Right atrium auricular region (tissue), 2 donors: Measurements from ENCODE around the gene JUNB. TPM values are rescaled to one million over a fixed set of nuclear protein-coding genes. Genes with fewer than 3 reads are reported as not detected.
A peak's percentile ranks its signal among the peaks of the same experiment; 100 is the strongest.

Source experiments
- DNase-seq: peaks from one replicate; pipeline ENCODE4 v3.0.0-alpha.2; 2019; ENCODE audit warnings: low spot score
- H3K27ac ChIP-seq, 2 donors: fragments of 200-600 bp; sonication (generic); 1 replicate in 1 of 2; 2 replicates in 1 of 2; pipeline ENCODE4 v1.5.1; 2016 to 2019
- H3K27me3 ChIP-seq, 2 donors: fragments of 200-600 bp; sonication (generic); one replicate each; pipeline versions ENCODE4 v1.5.1 to v1.6.0; 2017 to 2019
- H3K36me3 ChIP-seq: fragments of 200-600 bp; sonication (generic); one replicate; pipeline ENCODE4 v1.5.1; 2016
- H3K4me1 ChIP-seq, 2 donors: fragments of 200-600 bp; sonication (generic); one replicate each; pipeline versions ENCODE4 v1.5.1 to v1.6.0; 2017 to 2019
- H3K4me3 ChIP-seq, 2 donors: fragments of 200-600 bp; sonication (generic); 1 replicate in 1 of 2; 2 replicates in 1 of 2; pipeline ENCODE4 v1.5.1; 2017 to 2019; ENCODE audit warnings: mild to moderate bottlenecking in 1 of 2, moderate library complexity in 1 of 2
- H3K9me3 ChIP-seq, 2 donors: fragments of 200-600 bp; sonication (generic); one replicate each; pipeline ENCODE4 v1.5.1; 2019
- CTCF ChIP-seq, 2 donors: fragments of 200-600 bp; sonication (generic); IDR thresholded peaks; one replicate each; pipeline ENCODE4 v1.5.1; 2019; ENCODE audit warnings: antibody characterized with exemption in 2 of 2
- total RNA-seq, 2 donors: library from RNA; depleted of rRNA; stranded (reverse); fragments of >200 nt; gene quantifications; one replicate each; pipeline ENCODE4 v1.1.0, GENCODE V29; 2016

Gene JUNB
- total RNA-seq, 2 donors from 2014 or later: 321 to 506 TPM

GRCh38 chr19:12787458-12787857 is 3.8 kb upstream of the JUNB start:
- Histone ChIP-seq H3K9me3 (no peaks in the 10 kb centered on the region), H3K36me3 (peaks cover 7% of the 10 kb centered on the region), H3K27me3 (no peaks in the 10 kb centered on the region), H3K4me1 (peaks cover 0 to 78% of the 10 kb centered on the region in 2 donors), H3K4me3 (no peak overlapping the region), H3K27ac (peak overlapping the region; percentile 96 to 99)
- no peak for DNase-seq
- no peak for TF ChIP-seq CTCF (IDR thresholded peaks at IDR 0.05)

GRCh38 chr19:12788042-12788681 is 3.1 kb upstream of the JUNB start:
- Histone ChIP-seq H3K27me3 (no peaks in the 10 kb centered on the region), H3K4me3 (peak overlapping the region in 1 of 2 donors; percentile 82), H3K36me3 (peaks cover 9% of the 10 kb centered on the region), H3K27ac (peak overlapping the region; percentile 96 to 99), H3K4me1 (peaks cover 0 to 72% of the 10 kb centered on the region in 2 donors), H3K9me3 (no peaks in the 10 kb centered on the region)
- no peak for TF ChIP-seq CTCF (IDR thresholded peaks at IDR 0.05)
- DNase-seq: no peak

- TF ChIP-seq CTCF (IDR thresholded peaks at IDR 0.05): no peak
- Histone ChIP-seq H3K36me3 (peaks cover 9% of the 10 kb centered on the region), H3K4me1 (peaks cover 0 to 67% of the 10 kb centered on the region in 2 donors), H3K27me3 (no peaks in the 10 kb centered on the region), H3K4me3 (peak overlapping the region; percentile 82 to 88), H3K9me3 (no peaks in the 10 kb centered on the region), H3K27ac (peak overlapping the region; percentile 96 to 99)
- DNase-seq: peak; percentile 88
These were observed 2.6 kb upstream of the JUNB start for GRCh38 chr19:12788682-12789097.

- H3K27me3 ChIP-seq: no peaks in the 10 kb centered on the region
- DNase-seq: no peak
- H3K9me3 ChIP-seq: no peaks in the 10 kb centered on the region
- H3K4me3 ChIP-seq: peak overlapping the region; percentile 82 to 88
- peaks cover 0 to 66% of the 10 kb centered on the region in 2 donors for H3K4me1 ChIP-seq
- peak overlapping the region; percentile 96 to 99 for H3K27ac ChIP-seq
- no peak for TF ChIP-seq CTCF (IDR thresholded peaks at IDR 0.05)
- H3K36me3 ChIP-seq: peaks cover 9% of the 10 kb centered on the region
These were observed 2.0 kb upstream of the JUNB start for GRCh38 chr19:12789098-12789903.

- TF ChIP-seq CTCF (IDR thresholded peaks at IDR 0.05): no peak
- H3K27me3 ChIP-seq: no peaks in the 10 kb centered on the region
- peak; percentile 97 for DNase-seq
- peaks cover 9% of the 10 kb centered on the region for H3K36me3 ChIP-seq
- peaks cover 0 to 59% of the 10 kb centered on the region in 2 donors for H3K4me1 ChIP-seq
- peak overlapping the region; percentile 82 to 88 for H3K4me3 ChIP-seq
- peak overlapping the region; percentile 96 to 99 for H3K27ac ChIP-seq
- H3K9me3 ChIP-seq: no peaks in the 10 kb centered on the region
These were observed 1.2 kb upstream of the JUNB start for GRCh38 chr19:12789904-12790619.
